HUES6 (cell line): ENCODE results near the gene SHANK3.

Experiments
- H3K27ac ChIP-seq: 2 replicates; pipeline ENCODE4 v1.7.0; 2013; ENCODE audit warnings: low read depth, mild to moderate bottlenecking, low read length, inconsistent platforms
- H3K27me3 ChIP-seq: 2 replicates; pipeline ENCODE4 v1.6.1; 2013; ENCODE audit warnings: low read length; ENCODE audit not compliant: control insufficient read depth, insufficient read depth
- H3K36me3 ChIP-seq: 2 replicates; pipeline ENCODE4 v1.6.1; 2013; ENCODE audit warnings: low read length; ENCODE audit not compliant: control insufficient read depth, insufficient read depth
- H3K4me1 ChIP-seq: 2 replicates; pipeline ENCODE4 v1.6.1; 2013; ENCODE audit warnings: low read length; ENCODE audit not compliant: control insufficient read depth, insufficient read depth
- H3K4me3 ChIP-seq: 2 replicates; pipeline ENCODE4 v1.5.1; 2013; ENCODE audit warnings: low read depth, low read length
- H3K9ac ChIP-seq: one replicate; pipeline ENCODE4 v1.6.1; 2013; ENCODE audit warnings: mild to moderate bottlenecking, low read length
- H3K9me3 ChIP-seq: 2 replicates; pipeline ENCODE4 v1.6.1; 2013; ENCODE audit warnings: low read depth, low read length; ENCODE audit not compliant: control insufficient read depth, insufficient read depth

The SHANK3 gene

GRCh38 chr22:50714631-50715179, 42.1 kb downstream of the SHANK3 start:
- H3K27me3 ChIP-seq, result peaks cover 42% of the 10 kb centered on the region
- H3K4me1 ChIP-seq, result no peaks in the 10 kb centered on the region
- no peak overlapping the region for H3K27ac ChIP-seq
- no peak overlapping the region for H3K4me3 ChIP-seq
- H3K9ac ChIP-seq, result no peak overlapping the region
- H3K36me3 ChIP-seq, result no peaks in the 10 kb centered on the region
- no peaks in the 10 kb centered on the region for H3K9me3 ChIP-seq

GRCh38 chr22:50715250-50715649, 42.6 kb downstream of the SHANK3 start:
- Histone ChIP-seq H3K4me1 (no peaks in the 10 kb centered on the region), H3K27ac (no peak overlapping the region), H3K9ac (no peak overlapping the region), H3K4me3 (no peak overlapping the region), H3K9me3 (no peaks in the 10 kb centered on the region), H3K27me3 (peaks cover 48% of the 10 kb centered on the region), H3K36me3 (no peaks in the 10 kb centered on the region)

GRCh38 chr22:50715776-50716175, 43.2 kb downstream of the SHANK3 start:
- no peaks in the 10 kb centered on the region for H3K9me3 ChIP-seq
- no peak overlapping the region for H3K9ac ChIP-seq
- no peaks in the 10 kb centered on the region for H3K36me3 ChIP-seq
- H3K4me1 ChIP-seq, result no peaks in the 10 kb centered on the region
- H3K27ac ChIP-seq, result no peak overlapping the region
- H3K4me3 ChIP-seq, result no peak overlapping the region
- H3K27me3 ChIP-seq, result peaks cover 53% of the 10 kb centered on the region

- no peak overlapping the region for H3K27ac ChIP-seq
- no peak overlapping the region for H3K4me3 ChIP-seq
- no peaks in the 10 kb centered on the region for H3K36me3 ChIP-seq
- H3K27me3 ChIP-seq, result peaks cover 60% of the 10 kb centered on the region
- H3K4me1 ChIP-seq, result no peaks in the 10 kb centered on the region
- H3K9me3 ChIP-seq, result no peaks in the 10 kb centered on the region
- H3K9ac ChIP-seq, result no peak overlapping the region
Measured at GRCh38 chr22:50716290-50717024, 43.8 kb downstream of the SHANK3 start.

GRCh38 chr22:50717709-50718351, 45.2 kb downstream of the SHANK3 start:
- H3K4me3 ChIP-seq, result no peak overlapping the region
- H3K9me3 ChIP-seq, result no peaks in the 10 kb centered on the region
- H3K27ac ChIP-seq, result no peak overlapping the region
- no peaks in the 10 kb centered on the region for H3K36me3 ChIP-seq
- no peaks in the 10 kb centered on the region for H3K4me1 ChIP-seq
- no peak overlapping the region for H3K9ac ChIP-seq
- peaks cover 73% of the 10 kb centered on the region for H3K27me3 ChIP-seq

- H3K27ac ChIP-seq, result no peak overlapping the region
- no peak overlapping the region for H3K9ac ChIP-seq
- peaks cover 76% of the 10 kb centered on the region for H3K27me3 ChIP-seq
- H3K9me3 ChIP-seq, result no peaks in the 10 kb centered on the region
- no peak overlapping the region for H3K4me3 ChIP-seq
- H3K36me3 ChIP-seq, result no peaks in the 10 kb centered on the region
- no peaks in the 10 kb centered on the region for H3K4me1 ChIP-seq
Measured at GRCh38 chr22:50718352-50718709, 45.7 kb downstream of the SHANK3 start.

GRCh38 chr22:50719814-50720300, 47.2 kb downstream of the SHANK3 start:
- Histone ChIP-seq H3K9ac (no peak overlapping the region), H3K27me3 (peaks cover 87% of the 10 kb centered on the region), H3K4me1 (no peaks in the 10 kb centered on the region)

GRCh38 chr22:50720301-50721256, 48.0 kb downstream of the SHANK3 start:
- Histone ChIP-seq H3K9ac (no peak overlapping the region), H3K4me3 (peak overlapping the region; percentile 48), H3K27me3 (peaks cover 91% of the 10 kb centered on the region), H3K9me3 (no peaks in the 10 kb centered on the region), H3K4me1 (no peaks in the 10 kb centered on the region), H3K36me3 (no peaks in the 10 kb centered on the region), H3K27ac (no peak overlapping the region)

More at GRCh38 chr22:50719814-50720300, 47.2 kb downstream of the SHANK3 start:
- no peak overlapping the region for H3K27ac ChIP-seq
- H3K9me3 ChIP-seq, result no peaks in the 10 kb centered on the region
- H3K4me3 ChIP-seq, result peak overlapping the region; percentile 48
- H3K36me3 ChIP-seq, result no peaks in the 10 kb centered on the region

- Histone ChIP-seq H3K36me3 (no peaks in the 10 kb centered on the region), H3K4me3 (no peak overlapping the region), H3K9ac (no peak overlapping the region), H3K27me3 (peaks cover 84% of the 10 kb centered on the region), H3K4me1 (no peaks in the 10 kb centered on the region), H3K9me3 (no peaks in the 10 kb centered on the region), H3K27ac (no peak overlapping the region)
Measured at GRCh38 chr22:50721257-50721844, 48.7 kb downstream of the SHANK3 start.

- Histone ChIP-seq H3K4me3 (no peak overlapping the region), H3K27ac (no peak overlapping the region), H3K27me3 (peaks cover 76% of the 10 kb centered on the region), H3K4me1 (no peaks in the 10 kb centered on the region), H3K9me3 (no peaks in the 10 kb centered on the region), H3K9ac (no peak overlapping the region), H3K36me3 (no peaks in the 10 kb centered on the region)
Measured at GRCh38 chr22:50722048-50722701, 49.6 kb downstream of the SHANK3 start.
